Smooth muscle cell of the pulmonary artery (primary cell): ENCODE data around the gene RPL31. TPM values are rescaled to one million over a fixed set of nuclear protein-coding genes. Genes with fewer than 3 reads are reported as not detected.

Source experiments
- total RNA-seq: library from RNA; depleted of rRNA; stranded (reverse); fragments of >200 nt; gene quantifications from 2 replicates; pipeline ENCODE4 v1.2.3, GENCODE V29; 2014

Gene RPL31
- total RNA-seq: 696 and 737 TPM in 2 replicates

GRCh38 chr2:101001691-101002561 lies at the start of gene RPL31:
TSS of gene RPL31 (plus strand) at chr2:101002289. CDS start at chr2:101002702, 413 bp downstream.

Other genes with a start within 250 kb of the RPL31 start
- gene NPAS2, start 182.2 kb upstream of the RPL31 start, total RNA-seq: 11.7 and 27.7 TPM in 2 replicates
- gene TBC1D8, start 149.1 kb downstream of the RPL31 start, total RNA-seq: 9.7 and 12.1 TPM in 2 replicates